Endothelial cell of umbilical vein (primary cell): ENCODE results near the gene SLC18A3. TPM values are rescaled to one million over a fixed set of nuclear protein-coding genes. Genes with fewer than 3 reads are reported as not detected.

Source experiments
- BruUV-seq: library from RNA; stranded (reverse); fragments of 400-500 nt; replicated peaks from 2 replicates; lab custom pipeline; 2021; lab: Mats Ljungman, UMichigan
- CTCF ChIA-PET: fragments of 300-600, 350-600 bp; sonication (Branson Sonifier 250); formaldehyde crosslinking; loops from one replicate; lab custom pipeline; 2021; ENCODE audit warnings: antibody characterized with exemption, inconsistent platforms; lab: Charles Lee
- POLR2A ChIA-PET: fragments of 300-600, 350-600 bp; sonication (Branson Sonifier 250); formaldehyde crosslinking; loops from one replicate; lab custom pipeline; 2021; ENCODE audit warnings: antibody characterized with exemption, inconsistent platforms; lab: Charles Lee
- DNase-seq: peaks from one replicate; pipeline ENCODE4 v3.0.0-alpha.2; 2011; ENCODE audit warnings: low read depth, low spot score
- FAIRE-seq: peaks from 2 replicates; lab custom pipeline; 2011; peaks lifted over from hg19 to GRCh38; lab: Jason Lieb, UNC
- H2AFZ ChIP-seq: 2 replicates; pipeline ENCODE4 v1.6.0; 2012; ENCODE audit warnings: low read depth, low read length, control low read depth, inconsistent platforms
- H3K27ac ChIP-seq: 2 replicates; pipeline ENCODE4 v1.5.1; 2011; ENCODE audit warnings: low read depth, mild to moderate bottlenecking, control low read depth, low read length, moderate library complexity; ENCODE audit not compliant: insufficient read depth
- H3K27me3 ChIP-seq, 2 experiments: 2 replicates each; pipeline versions ENCODE4 v1.6.0 to v1.6.1; 2011; ENCODE audit warnings: low read length in 2 of 2, mixed read lengths in 1 of 2; ENCODE audit not compliant: control insufficient read depth in 2 of 2, insufficient read depth in 2 of 2
- H3K36me3 ChIP-seq, 2 experiments: 2 replicates in 1 of 2; 3 replicates in 1 of 2; pipeline ENCODE4 v1.5.1; 2011; ENCODE audit warnings: low read length in 2 of 2, mild to moderate bottlenecking in 1 of 2, moderate library complexity in 1 of 2; ENCODE audit not compliant: control insufficient read depth in 2 of 2, insufficient read depth in 2 of 2; ENCODE audit errors: extremely low read depth in 1 of 2
- H3K4me1 ChIP-seq: 3 replicates; pipeline ENCODE4 v1.5.1; 2011; ENCODE audit warnings: mild to moderate bottlenecking, low read length; ENCODE audit not compliant: control insufficient read depth, insufficient read depth; ENCODE audit errors: extremely low read depth
- H3K4me2 ChIP-seq: 2 replicates; pipeline ENCODE4 v1.6.1; 2011; ENCODE audit warnings: low read length, control low read depth, mixed read lengths; ENCODE audit not compliant: insufficient read depth
- H3K4me3 ChIP-seq, 3 experiments: fragments of 200-600 bp in 1 of 3; sonication (generic), shearing (Covaris generic) in 1 of 3; replicated peaks in 1 of 3; 2 replicates each; pipeline ENCODE4 v1.5.1; 2011 to 2016; ENCODE audit warnings: control low read depth in 3 of 3, low read length in 3 of 3, mild to moderate bottlenecking in 2 of 3, inconsistent platforms in 1 of 3, low read depth in 1 of 3, moderate library complexity in 1 of 3; ENCODE audit not compliant: insufficient read depth in 1 of 3
- H3K79me2 ChIP-seq: 2 replicates; pipeline ENCODE4 v1.6.0; 2012; ENCODE audit warnings: low read length, inconsistent platforms; ENCODE audit not compliant: control insufficient read depth, insufficient read depth
- H3K9ac ChIP-seq: replicated peaks from 2 replicates; pipeline ENCODE3; 2011; ENCODE audit warnings: low read length, control low read depth; ENCODE audit not compliant: insufficient read depth; ENCODE audit errors: extremely low read depth
- H3K9me1 ChIP-seq: replicated peaks from 3 replicates; pipeline ENCODE4 v1.6.0; 2011; ENCODE audit warnings: mild to moderate bottlenecking, low read length; ENCODE audit not compliant: control insufficient read depth, insufficient read depth; ENCODE audit errors: extremely low read depth
- H3K9me3 ChIP-seq: replicated peaks from 2 replicates; pipeline ENCODE4 v1.5.1; 2012; ENCODE audit warnings: low read length, inconsistent platforms; ENCODE audit not compliant: control insufficient read depth, insufficient read depth
- H4K20me1 ChIP-seq: replicated peaks from 2 replicates; pipeline ENCODE3; 2011; ENCODE audit warnings: mild to moderate bottlenecking, low read length; ENCODE audit not compliant: control insufficient read depth, insufficient read depth; ENCODE audit errors: extremely low read depth
- CTCF ChIP-seq, 2 donors: IDR thresholded peaks; 1 replicate in 1 of 2; 2 replicates in 1 of 2; pipeline ENCODE4 v1.5.1; 2011; ENCODE audit warnings: low read length in 2 of 2, mild to moderate bottlenecking in 2 of 2, moderate library complexity in 2 of 2, control low read depth in 1 of 2, inconsistent platforms in 1 of 2, low read depth in 1 of 2; ENCODE audit not compliant: insufficient read depth in 1 of 2; ENCODE audit errors: extremely low read depth in 1 of 2
- EZH2 ChIP-seq: IDR thresholded peaks from 2 replicates; pipeline ENCODE4 v1.6.1; 2012; ENCODE audit warnings: borderline replicate concordance, low read depth, mild to moderate bottlenecking, moderate library complexity, low read length, inconsistent platforms; ENCODE audit not compliant: severe bottlenecking
- FOS ChIP-seq: IDR thresholded peaks from 2 replicates; pipeline ENCODE4 v1.6.1; 2011; ENCODE audit warnings: mild to moderate bottlenecking, low read length, moderate library complexity, borderline replicate concordance; ENCODE audit not compliant: insufficient read depth
- GATA2 ChIP-seq: IDR thresholded peaks from 2 replicates; pipeline ENCODE4 v1.7.0; 2011; ENCODE audit warnings: low read depth, mild to moderate bottlenecking, moderate library complexity, mixed read lengths, low read length; ENCODE audit not compliant: insufficient read length, insufficient read depth
- JUN ChIP-seq: IDR thresholded peaks from 2 replicates; pipeline ENCODE4 v1.6.1; 2011; ENCODE audit warnings: borderline replicate concordance, low read depth; ENCODE audit not compliant: insufficient read length, insufficient read depth
- MAX ChIP-seq: IDR thresholded peaks from 2 replicates; pipeline ENCODE4 v1.6.1; 2011; ENCODE audit not compliant: insufficient read depth, insufficient read length
- MYC ChIP-seq: IDR thresholded peaks from one replicate; pipeline ENCODE4 v1.6.1; 2011; ENCODE audit warnings: mild to moderate bottlenecking, low read depth, low read length
- POLR2A ChIP-seq: IDR thresholded peaks from 2 replicates; pipeline ENCODE4 v1.6.1; 2012; ENCODE audit warnings: low read depth, mild to moderate bottlenecking, control low read depth, low read length
- POLR2AphosphoS5 ChIP-seq: IDR thresholded peaks from 2 replicates; pipeline ENCODE4 v1.6.1; 2012; ENCODE audit warnings: low read depth, mild to moderate bottlenecking, control low read depth, low read length, moderate library complexity; ENCODE audit not compliant: insufficient read depth
- dilution Hi-C: fragments of 300-500 bp; cut with MboI; formaldehyde crosslinking; loops from one replicate; pipeline ENCODE4 v1.15.0; 2019; ENCODE audit warnings: low sequenced_read_pairs; ENCODE audit not compliant: extremely low pct_ligation_motif_present
- intact Hi-C: fragments of 100-400 bp; cut with micrococcal nuclease; formaldehyde crosslinking; loops from one replicate; pipeline ENCODE4 v1.10.0; 2022
- polyA plus RNA-seq, 4 experiments: library from polyadenylated mRNA; depleted of rRNA in 3 of 4; stranded (reverse) in 3 of 4; unstranded in 1 of 4; fragments of >200 nt; gene quantifications; 2 replicates each; pipeline versions ENCODE4 v1.2.1 to v1.2.3, GENCODE V29; 2011 to 2012; ENCODE audit warnings: missing spikeins in 1 of 4
- total RNA-seq: library from RNA; stranded (reverse); gene quantifications from 2 replicates; pipeline ENCODE4 v1.2.3, GENCODE V29; 2021

The SLC18A3 gene
- total and polyA plus RNA-seq, 2 donors (not counting 3 experiments of a cell fraction or from before 2014, with no cell fraction given), result not detected

- Histone ChIP-seq H3K27me3 (peaks cover 0 to 2% of the 10 kb centered on the region in 2 experiments), H3K36me3 (no peaks in the 10 kb centered on the region), H3K79me2 (no peaks in the 10 kb centered on the region), H3K4me3 (no peak overlapping the region), H2AFZ (no peak overlapping the region), H4K20me1 (no peaks in the 10 kb centered on the region), H3K9ac (no peak overlapping the region), H3K9me1 (no peaks in the 10 kb centered on the region), H3K4me1 (no peaks in the 10 kb centered on the region), H3K4me2 (no peak overlapping the region), H3K9me3 (no peaks in the 10 kb centered on the region), H3K27ac (no peak overlapping the region)
- intact Hi-C loops (no loop called here), dilution Hi-C loops (no loop called here)
- TF ChIP-seq EZH2, result no peak
- no peak for TF ChIP-seq JUN
- no peak for TF ChIP-seq CTCF (IDR thresholded peaks at IDR 0.05; ENCODE audit: extremely low read depth in 1 of 2, insufficient read depth in 1 of 2, low read depth in 1 of 2, low read length in 2 of 2)
- no peak for TF ChIP-seq FOS
- no peak for TF ChIP-seq MYC
- TF ChIP-seq POLR2AphosphoS5, result no peak
- no peak for TF ChIP-seq POLR2A
- no peak for TF ChIP-seq MAX
- TF ChIP-seq GATA2, result no peak
- no peak for DNase-seq
- ChIA-PET CTCF (no interaction called here), POLR2A (no interaction called here)
- no TSS peak for BruUV-seq
- FAIRE-seq, result no peak
Measured at GRCh38 chr10:49650724-49651034, 40.6 kb downstream of the SLC18A3 start.
